GM23248 (cell line): ENCODE results near the gene GALNT1.

ENCODE experiments used
- EZH2 ChIP-seq: fragments of 200-600 bp; sonication (generic); IDR thresholded peaks from 2 replicates; pipeline ENCODE4 v1.6.1; 2018; ENCODE audit warnings: antibody characterized with exemption, mild to moderate bottlenecking; ENCODE audit not compliant: insufficient read depth, poor library complexity, severe bottlenecking
- EZH2phosphoT487 ChIP-seq: fragments of 200-600 bp; sonication (generic); IDR thresholded peaks from 2 replicates; pipeline ENCODE4 v1.6.1; 2018; ENCODE audit warnings: antibody characterized with exemption, moderate library complexity, mild to moderate bottlenecking, low read depth; ENCODE audit not compliant: insufficient read depth

DNA sequence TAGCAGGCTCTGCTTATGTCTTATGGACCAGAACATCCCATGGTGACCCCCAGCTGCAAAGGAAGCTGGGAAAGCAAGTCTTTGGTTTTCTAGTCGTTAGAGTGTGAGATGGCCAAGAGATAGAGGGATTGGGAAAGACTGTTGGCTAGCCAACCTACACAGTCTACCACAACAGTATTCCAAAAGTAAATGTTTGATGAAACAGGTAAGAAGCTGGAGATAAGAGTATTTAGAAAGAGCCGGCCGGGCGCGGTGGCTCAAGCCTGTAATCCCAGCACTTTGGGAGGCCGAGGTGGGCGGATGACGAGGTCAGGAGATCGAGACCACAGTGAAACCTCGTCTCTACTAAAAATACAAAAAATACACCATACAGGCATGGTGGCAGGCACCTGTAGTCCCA lies 124.4 kb downstream of the GALNT1 start:
- TF ChIP-seq EZH2 (no peak), EZH2phosphoT487 (no peak)
